A549 treated with AZD9567 at 1 μM for 4 hours (cell line): ENCODE results near the gene SLK. TPM values are rescaled to one million over a fixed set of nuclear protein-coding genes. Genes with fewer than 3 reads are reported as not detected.

Experiments
- total RNA-seq: library from RNA; stranded (reverse); fragments of 200-300 nt; extraction: Qiagen RNA extraction; gene quantifications from 5 replicates; pipeline ENCODE4 v1.2.3, GENCODE V29; 2022; ENCODE audit not compliant: insufficient read depth

Gene SLK
- 21.9 to 30.1 TPM (median 29.8 TPM) in 5 replicates for total RNA-seq

GRCh38 chr10:103966671-103967447 lies at the start of gene SLK:
Gene SLK (plus strand): TSS chr10:103967140. CDS start chr10:103967746, 606 bp downstream.

DNA sequence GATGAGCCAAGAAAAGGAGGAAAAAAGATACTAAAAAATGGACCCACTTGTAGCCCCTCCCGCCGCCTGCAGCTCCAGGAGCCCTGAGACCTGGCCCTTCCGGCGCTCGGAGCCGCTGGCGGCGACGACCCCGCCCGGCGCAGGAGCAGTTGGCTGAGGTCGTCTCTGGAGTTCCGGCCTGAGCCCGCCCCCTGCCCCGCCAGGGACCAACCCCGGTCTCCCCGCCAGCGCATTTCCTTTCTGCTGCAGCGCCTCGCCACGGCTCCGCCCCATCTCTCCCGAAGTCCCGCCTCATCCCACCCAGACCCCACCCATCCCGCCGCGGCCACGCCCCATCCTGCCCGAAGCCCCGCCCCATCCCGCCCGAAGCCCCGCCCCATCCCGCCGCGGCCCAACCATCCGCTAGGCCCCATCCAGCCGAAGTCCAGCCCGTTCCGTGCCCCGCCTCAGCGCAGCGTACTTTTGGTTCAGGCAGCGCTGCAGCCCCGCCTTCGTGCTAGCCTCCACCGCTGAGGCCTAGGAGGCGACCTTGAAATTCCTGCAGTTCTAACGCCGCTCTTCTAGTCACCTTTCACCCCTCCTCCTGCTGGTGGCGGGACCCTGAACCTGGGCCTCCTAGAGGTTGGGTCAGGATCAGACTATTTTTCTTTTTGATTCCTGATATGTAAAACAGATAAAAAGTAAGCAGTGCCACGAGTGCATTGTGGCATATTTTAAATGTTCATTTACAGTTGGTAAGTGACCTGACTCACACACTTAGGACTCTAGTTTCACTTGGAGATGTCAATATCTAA lies 48.7 kb upstream of the SLK start, which contains the start of gene STN1:
TSS of gene STN1 (minus strand) at position 132 of the 794 bp plus-strand sequence. CDS start 590 bp downstream, outside the sequence.

Other genes starting within 250 kb of the SLK start
- 0.70 to 1.2 TPM (median 0.93 TPM) in 5 replicates for gene SH3PXD2A, start 111.6 kb upstream of the SLK start, total RNA-seq
- gene STN1, start 49.0 kb upstream of the SLK start, total RNA-seq: 18.2 to 31.8 TPM (median 19.0 TPM) in 5 replicates
- 1.0 to 2.3 TPM (median 1.2 TPM) in 5 replicates for gene COL17A1, start 118.7 kb downstream of the SLK start, total RNA-seq
- 10.7 to 21.1 TPM (median 12.7 TPM) in 5 replicates for gene SFR1, start 155.0 kb downstream of the SLK start, total RNA-seq